K562 (cell line): ENCODE measurements around the gene IGLON5. TPM values are rescaled to one million over a fixed set of nuclear protein-coding genes. Genes with fewer than 3 reads are reported as not detected.

ENCODE experiments used
- ATAC-seq: fragments of 200-7000 bp; cut with Tn5 transposase; 3 replicates; pipeline ENCODE4 v1.9.1; 2020; ENCODE audit warnings: moderate library complexity
- BruUV-seq: library from RNA; stranded (reverse); fragments of 400-500 nt; replicated peaks from 2 replicates; lab custom pipeline; 2021; lab: Mats Ljungman, UMichigan
- CTCF ChIA-PET: fragments of 300-600 bp; formaldehyde crosslinking; extraction: SDS; loops from one replicate; lab custom pipeline; 2021; ENCODE audit warnings: low intra/inter-chr PET ratio; lab: Yijun Ruan, JAX
- POLR2A ChIA-PET: fragments of 300-600, 350-650 bp; sonication (Branson Sonifier 250); formaldehyde crosslinking; extraction: SDS; loops from one replicate; lab custom pipeline; 2021; ENCODE audit warnings: antibody characterized with exemption, inconsistent platforms; lab: Yijun Ruan, JAX
- DNase-seq, 4 experiments: peaks; one replicate each; pipeline versions ENCODE4 v3.0.0 to v3.0.0-alpha.2; 2011 to 2018; ENCODE audit warnings: low spot score in 3 of 4, mixed read lengths in 3 of 4; ENCODE audit errors: extremely low read depth in 1 of 4
- FAIRE-seq: peaks from 2 replicates; lab custom pipeline; 2011; peaks lifted over from hg19 to GRCh38; lab: Jason Lieb, UNC
- H2AFZ ChIP-seq: 2 replicates; pipeline ENCODE4 v1.6.0; 2011; ENCODE audit warnings: low read depth, low read length, control low read depth, inconsistent platforms
- H3K27ac ChIP-seq: fragments of 200-600 bp; 3 replicates; pipeline ENCODE4 v1.8.0; 2011; ENCODE audit warnings: low read depth, mild to moderate bottlenecking, control low read depth, inconsistent platforms, low read length, moderate library complexity, mixed read lengths; ENCODE audit errors: extremely low read depth
- H3K27me3 ChIP-seq, 2 experiments: fragments of 300-600 bp in 1 of 2; 2 replicates in 1 of 2; 3 replicates in 1 of 2; pipeline versions ENCODE4 v1.6.0 to v1.8.0; 2011; ENCODE audit warnings: inconsistent platforms in 2 of 2, low read length in 2 of 2, mild to moderate bottlenecking in 1 of 2, mixed read lengths in 1 of 2, moderate library complexity in 1 of 2; ENCODE audit not compliant: control insufficient read depth in 2 of 2, insufficient read depth in 2 of 2
- H3K36me3 ChIP-seq: fragments of 300-600 bp; 3 replicates; pipeline ENCODE4 v1.8.0; 2011; ENCODE audit warnings: mild to moderate bottlenecking, low read length, inconsistent platforms; ENCODE audit not compliant: control insufficient read depth, insufficient read depth
- H3K4me1 ChIP-seq, 2 experiments: fragments of 200-600 bp in 1 of 2; replicated peaks in 1 of 2; 2 replicates in 1 of 2; 3 replicates in 1 of 2; pipeline versions ENCODE4 v1.5.1 to v1.8.0; 2011; ENCODE audit warnings: inconsistent platforms in 2 of 2, low read length in 2 of 2, mild to moderate bottlenecking in 1 of 2, mixed read lengths in 1 of 2, moderate library complexity in 1 of 2; ENCODE audit not compliant: control insufficient read depth in 2 of 2, insufficient read depth in 2 of 2
- H3K4me2 ChIP-seq: 2 replicates; pipeline ENCODE4 v1.6.1; 2011; ENCODE audit warnings: low read length, control low read depth, inconsistent platforms, mixed read lengths; ENCODE audit not compliant: insufficient read depth
- H3K4me3 ChIP-seq: fragments of 200-600 bp; sonication (generic), shearing (Covaris generic); 2 replicates; pipeline ENCODE4 v1.5.1; 2016; ENCODE audit warnings: control low read depth, inconsistent platforms
- H3K79me2 ChIP-seq: fragments of 200-600 bp; 3 replicates; pipeline ENCODE4 v1.8.0; 2011; ENCODE audit warnings: low read length, inconsistent platforms; ENCODE audit not compliant: control insufficient read depth, insufficient read depth
- H3K9ac ChIP-seq, 2 experiments: 2 replicates each; pipeline versions ENCODE4 v1.6.0 to v1.6.1; 2011; ENCODE audit warnings: low read depth in 2 of 2, low read length in 2 of 2, control low read depth in 1 of 2, inconsistent platforms in 1 of 2, mild to moderate bottlenecking in 1 of 2, mixed read lengths in 1 of 2; ENCODE audit not compliant: insufficient read depth in 1 of 2
- H3K9me1 ChIP-seq: one replicate; pipeline ENCODE4 v1.6.0; 2011; ENCODE audit warnings: inconsistent platforms, mild to moderate bottlenecking, low read length, moderate library complexity; ENCODE audit not compliant: control insufficient read depth, insufficient read depth
- H3K9me3 ChIP-seq: replicated peaks from 2 replicates; pipeline ENCODE4 v1.5.1; 2011; ENCODE audit warnings: low read depth, low read length, inconsistent platforms; ENCODE audit not compliant: control insufficient read depth, insufficient read depth
- H4K20me1 ChIP-seq: replicated peaks from 2 replicates; pipeline ENCODE4 v1.6.1; 2011; ENCODE audit warnings: low read length, inconsistent platforms, mixed read lengths; ENCODE audit not compliant: control insufficient read depth, insufficient read depth
- EGR1 ChIP-seq: fragments of 450-650 bp; conservative IDR thresholded peaks from 2 replicates; pipeline ENCODE4 v1.6.1; 2017; ENCODE audit warnings: mild to moderate bottlenecking
- HDGF ChIP-seq: fragments of 450-650 bp; IDR thresholded peaks from 2 replicates; pipeline ENCODE4 v1.6.1; 2016
- JUND ChIP-seq, 2 experiments: IDR thresholded peaks; 2 replicates in 1 of 2; 3 replicates in 1 of 2; pipeline ENCODE4 v1.6.1; 2011; ENCODE audit warnings: borderline replicate concordance in 2 of 2, low read depth in 2 of 2, low read length in 2 of 2, improper control_type of control experiment in 1 of 2, missing biosample characterization in 1 of 2, missing genetic modification characterization in 1 of 2, missing genetic modification reagents in 1 of 2
- NCOA1 ChIP-seq: fragments of 450-650 bp; IDR thresholded peaks from 2 replicates; pipeline ENCODE4 v1.6.1; 2016; ENCODE audit warnings: low read depth
- PHF20 ChIP-seq: fragments of 450-650 bp; IDR thresholded peaks from 2 replicates; pipeline ENCODE4 v1.6.1; 2018; ENCODE audit not compliant: partially characterized antibody
- PHF21A ChIP-seq: fragments of 450-650 bp; IDR thresholded peaks from 2 replicates; pipeline ENCODE4 v1.6.1; 2017; ENCODE audit warnings: low read depth, borderline replicate concordance
- PHF8 ChIP-seq: fragments of 200-600 bp; sonication (generic); IDR thresholded peaks from 2 replicates; pipeline ENCODE4 v1.6.1; 2012; ENCODE audit warnings: mixed run types, mild to moderate bottlenecking, inconsistent platforms, low read length, moderate library complexity, borderline replicate concordance
- POLR2G ChIP-seq: fragments of 200-400 bp; formaldehyde crosslinking; IDR thresholded peaks from 2 replicates; pipeline ENCODE4 v1.6.1; 2017; ENCODE audit warnings: low read depth, mild to moderate bottlenecking, antibody characterized with exemption, low read length, moderate library complexity
- ZNF263 ChIP-seq: sonication (generic); formaldehyde crosslinking; IDR thresholded peaks from 2 replicates; pipeline ENCODE4 v1.8.0; 2022; ENCODE audit warnings: mild to moderate bottlenecking, missing genetic modification reagents, borderline replicate concordance
- WGBS: fragments of 100-300 bp; shearing (Covaris generic); methylation state at CpG from one replicate; pipeline ENCODE4 v1.1.6; 2016; ENCODE audit warnings: low coverage, mixed read lengths; ENCODE audit not compliant: insufficient coverage; ENCODE audit errors: missing lambda C conversion rate; 5-methylcytosine and 5-hydroxymethylcytosine counted together
- in situ Hi-C: fragments of 300-500 bp; cut with MboI; formaldehyde crosslinking; loops from 4 replicates; pipeline ENCODE4 v1.15.0; 2018; ENCODE audit warnings: inconsistent platforms, mixed read lengths
- intact Hi-C: fragments of 100-400 bp; cut with micrococcal nuclease; formaldehyde crosslinking; loops from 2 replicates; pipeline ENCODE4 v1.14.2; 2022
- polyA plus RNA-seq, 8 experiments: library from polyadenylated mRNA; depleted of rRNA in 4 of 8; stranded (reverse) in 5 of 8; unstranded in 3 of 8; fragments of >200 nt; fragmentation: Nextera tagmentation in 2 of 8; fragmentation: Illumina TruSeq in 1 of 8; extraction: Ambion mirVana in 2 of 8; extraction: Trizol in 1 of 8; gene quantifications; 2 replicates each; pipeline versions ENCODE4 v1.2.1 to v1.2.3, GENCODE V29; 2011 to 2014; ENCODE audit warnings: inconsistent platforms in 1 of 8, missing spikeins in 1 of 8
- total RNA-seq, 7 experiments: library from RNA; depleted of rRNA in 6 of 7; stranded (reverse); fragments of >200 nt in 6 of 7; fragmentation: Illumina TruSeq in 2 of 7; extraction: Trizol in 2 of 7; gene quantifications; 2 replicates each; pipeline versions ENCODE4 v1.2.1 to v1.2.3, GENCODE V29; 2011 to 2021; ENCODE audit warnings: low replicate concordance in 1 of 7
- TF ChIP-seq, protein P1 (sequence below): sonication (generic); formaldehyde crosslinking; IDR thresholded peaks from 2 replicates; pipeline ENCODE4 v1.8.0; 2022; ENCODE audit warnings: missing genetic modification reagents, mild to moderate bottlenecking, moderate library complexity, borderline replicate concordance

Gene IGLON5
- total and polyA plus RNA-seq, 9 of the 15 experiments (the other 6 are each of a cell fraction or from before 2014, with no cell fraction given): 0.03 to 0.22 (median 0.14) TPM; not detected in 2

DNA sequence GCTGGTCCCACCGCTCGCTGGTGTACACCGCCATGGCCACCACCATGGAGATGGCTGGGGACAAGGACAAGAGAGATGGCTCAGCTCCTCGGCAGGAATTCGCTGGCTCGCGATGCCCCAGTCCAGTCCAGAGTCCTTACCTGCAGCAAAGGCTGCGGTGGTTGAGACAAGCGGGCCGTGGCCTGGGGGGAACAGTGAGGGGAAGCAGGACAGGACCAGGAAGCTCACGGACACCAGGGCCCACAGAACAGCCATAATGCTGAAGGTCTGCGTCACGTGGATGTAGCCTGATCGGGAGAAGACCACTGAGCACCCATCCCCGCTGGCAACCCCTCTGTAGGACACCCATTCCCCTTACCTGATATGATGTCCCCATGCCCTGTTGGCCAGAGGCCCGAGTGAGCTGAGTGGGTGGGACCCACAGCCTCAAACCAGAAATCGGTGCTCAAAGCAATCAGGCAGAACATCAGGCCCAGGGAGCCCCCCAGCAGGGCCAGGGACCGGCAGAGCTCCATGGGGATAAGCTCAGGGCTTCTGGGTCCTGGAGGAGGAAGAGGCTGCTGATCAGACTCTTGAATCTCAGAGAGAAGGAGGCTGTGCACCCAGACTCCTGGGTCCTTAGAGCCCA is 60.7 kb downstream of the IGLON5 start:
- no peaks in the 10 kb centered on the region for H4K20me1 ChIP-seq
- ATAC-seq: no peak
- ChIA-PET CTCF (no interaction called here), POLR2A (interaction anchor here (1.1 kb wide), 1 partner anchor 20 kb away, joined by 4 read pairs; no protein-coding TSS in a partner anchor)
- peaks cover 15% of the 10 kb centered on the region for H3K79me2 ChIP-seq
- no peak for DNase-seq
- H3K4me3 ChIP-seq: no peak overlapping the region
- H2AFZ ChIP-seq: no peak overlapping the region
- H3K9me3 ChIP-seq: no peaks in the 10 kb centered on the region
- FAIRE-seq: no peak
- H3K27ac ChIP-seq: no peak overlapping the region
- peaks cover 19 to 34% of the 10 kb centered on the region in 2 experiments for H3K4me1 ChIP-seq
- H3K4me2 ChIP-seq: no peak overlapping the region
- TF ChIP-seq PHF21A (no peak), POLR2G (0 out of 2 replicates have a peak, but pooled peaks have one; percentile 14)
- H3K27me3 ChIP-seq: no peaks in the 10 kb centered on the region
- intact Hi-C loops (no loop called here), in situ Hi-C loops (no loop called here)
- peak overlapping the region in 1 of 2 experiments; percentile 82; a peak in 2 of 4 replicates for H3K9ac ChIP-seq
- H3K9me1 ChIP-seq: no peaks in the 10 kb centered on the region
- H3K36me3 ChIP-seq: no peaks in the 10 kb centered on the region
- BruUV-seq: no TSS peak
- 75% methylated on average over 12 of the region's 18 CpGs for WGBS

GRCh38 chr19:51372649-51373504 is 61.4 kb downstream of the IGLON5 start, which contains the start of gene NKG7:
TSS of gene NKG7 (minus strand) at chr19:51372654. CDS start at chr19:51372535, 119 bp downstream.
- Histone ChIP-seq H3K79me2 (peaks cover 11% of the 10 kb centered on the region), H3K4me1 (peaks cover 19 to 30% of the 10 kb centered on the region in 2 experiments), H3K9me1 (no peaks in the 10 kb centered on the region), H3K4me3 (no peak within 1 kb of the TSS), H3K9ac (peak within 1 kb of the TSS in 1 of 2 experiments; percentile 82; a peak in 2 of 4 replicates), H3K27me3 (no peaks in the 10 kb centered on the region), H3K36me3 (no peaks in the 10 kb centered on the region), H4K20me1 (no peaks in the 10 kb centered on the region), H3K4me2 (no peak within 1 kb of the TSS), H3K27ac (no peak within 1 kb of the TSS), H3K9me3 (no peaks in the 10 kb centered on the region), H2AFZ (peak within 1 kb of the TSS; percentile 38)
- DNase-seq (peak; percentile 31 to 56 (median 32)), ATAC-seq (no peak; the same call in 2 of the 3 replicates), FAIRE-seq (peak; percentile 42)
- BruUV-seq: no TSS peak
- intact Hi-C loops (no loop called here), in situ Hi-C loops (no loop called here)
- WGBS: 29% methylated on average over 9 of the region's 9 CpGs
- ChIA-PET POLR2A (interaction anchor here (0.6 to 1.1 kb wide), 2 partner anchors 11 to 19 kb away, joined by 3 to 4 read pairs; no protein-coding TSS in a partner anchor), CTCF (no interaction called here)
- no peak for TF ChIP-seq HDGF
- no peak for TF ChIP-seq PHF8
- TF ChIP-seq, protein P1, sequence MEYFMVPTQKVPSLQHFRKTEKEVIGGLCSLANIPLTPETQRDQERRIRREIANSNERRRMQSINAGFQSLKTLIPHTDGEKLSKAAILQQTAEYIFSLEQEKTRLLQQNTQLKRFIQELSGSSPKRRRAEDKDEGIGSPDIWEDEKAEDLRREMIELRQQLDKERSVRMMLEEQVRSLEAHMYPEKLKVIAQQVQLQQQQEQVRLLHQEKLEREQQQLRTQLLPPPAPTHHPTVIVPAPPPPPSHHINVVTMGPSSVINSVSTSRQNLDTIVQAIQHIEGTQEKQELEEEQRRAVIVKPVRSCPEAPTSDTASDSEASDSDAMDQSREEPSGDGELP (CRISPR knock-in tag): peak; percentile 60; the same call in 1 of the 2 replicates
- TF ChIP-seq NCOA1: no peak
- no peak for TF ChIP-seq JUND (IDR thresholded peaks at IDR 0.05; ENCODE audit: borderline replicate concordance, low read depth, low read length)
- no peak for TF ChIP-seq JUND (tag; IDR thresholded peaks at IDR 0.05; ENCODE audit: borderline replicate concordance, low read depth, low read length)
- TF ChIP-seq EGR1: peak; percentile 31
- TF ChIP-seq PHF20: no peak
- peak; percentile 81; the same call in 1 of the 2 replicates for TF ChIP-seq ZNF263
